Subcutaneous adipose tissue (tissue), 4 donors: ENCODE measurements around the gene TMEM200A. TPM values are rescaled to one million over a fixed set of nuclear protein-coding genes. Genes with fewer than 3 reads are reported as not detected.

Experiments used
- total RNA-seq, 4 donors: library from RNA; depleted of rRNA; stranded (reverse); fragments of >200 nt; gene quantifications; one replicate each; pipeline ENCODE4 v1.1.0, GENCODE V29; 2016
- TF ChIP-seq, protein P1 (sequence below): fragments of 450-650 bp; IDR thresholded peaks from one replicate; pipeline ENCODE4 v1.5.1; 2016; ENCODE audit warnings: low read depth, mild to moderate bottlenecking, control low read depth, antibody characterized with exemption, moderate library complexity

The TMEM200A gene
- total RNA-seq, 4 donors from 2014 or later: 1.3 to 4.8 (median 2.4) TPM

DNA sequence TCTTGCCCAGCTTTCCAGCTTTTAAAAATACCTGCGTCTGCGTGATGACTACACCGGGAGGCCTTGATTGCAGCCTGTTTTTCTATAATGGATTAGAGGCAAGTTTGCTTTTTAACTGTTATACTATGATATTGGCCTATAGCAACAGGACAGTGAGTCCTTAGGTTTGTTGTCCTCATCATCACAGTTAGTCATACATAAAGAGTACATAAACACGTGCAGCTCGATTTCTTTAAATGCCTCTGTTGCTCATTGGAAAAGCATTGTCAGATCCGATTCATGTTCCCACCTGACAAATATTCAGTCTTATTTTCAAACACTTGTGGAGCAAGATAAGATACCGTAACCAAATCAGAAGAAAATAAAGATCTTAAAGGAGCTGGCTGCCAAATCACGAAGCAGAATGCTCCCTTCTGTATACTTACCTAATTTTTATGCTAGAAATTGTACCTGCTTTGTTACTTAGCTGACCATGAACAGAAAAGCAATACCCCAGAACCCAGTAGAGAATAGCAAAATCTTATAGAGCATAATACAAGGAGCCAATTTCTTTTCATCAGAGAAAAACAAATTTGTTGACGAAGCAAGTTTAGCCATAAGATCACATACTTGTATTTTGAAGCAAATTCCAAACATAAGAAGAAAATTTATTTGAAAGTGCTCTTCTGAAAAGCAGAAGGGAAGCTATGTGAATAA is 100.4 kb downstream of the TMEM200A start:
- TF ChIP-seq, protein P1, sequence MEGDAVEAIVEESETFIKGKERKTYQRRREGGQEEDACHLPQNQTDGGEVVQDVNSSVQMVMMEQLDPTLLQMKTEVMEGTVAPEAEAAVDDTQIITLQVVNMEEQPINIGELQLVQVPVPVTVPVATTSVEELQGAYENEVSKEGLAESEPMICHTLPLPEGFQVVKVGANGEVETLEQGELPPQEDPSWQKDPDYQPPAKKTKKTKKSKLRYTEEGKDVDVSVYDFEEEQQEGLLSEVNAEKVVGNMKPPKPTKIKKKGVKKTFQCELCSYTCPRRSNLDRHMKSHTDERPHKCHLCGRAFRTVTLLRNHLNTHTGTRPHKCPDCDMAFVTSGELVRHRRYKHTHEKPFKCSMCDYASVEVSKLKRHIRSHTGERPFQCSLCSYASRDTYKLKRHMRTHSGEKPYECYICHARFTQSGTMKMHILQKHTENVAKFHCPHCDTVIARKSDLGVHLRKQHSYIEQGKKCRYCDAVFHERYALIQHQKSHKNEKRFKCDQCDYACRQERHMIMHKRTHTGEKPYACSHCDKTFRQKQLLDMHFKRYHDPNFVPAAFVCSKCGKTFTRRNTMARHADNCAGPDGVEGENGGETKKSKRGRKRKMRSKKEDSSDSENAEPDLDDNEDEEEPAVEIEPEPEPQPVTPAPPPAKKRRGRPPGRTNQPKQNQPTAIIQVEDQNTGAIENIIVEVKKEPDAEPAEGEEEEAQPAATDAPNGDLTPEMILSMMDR: no peak

DNA sequence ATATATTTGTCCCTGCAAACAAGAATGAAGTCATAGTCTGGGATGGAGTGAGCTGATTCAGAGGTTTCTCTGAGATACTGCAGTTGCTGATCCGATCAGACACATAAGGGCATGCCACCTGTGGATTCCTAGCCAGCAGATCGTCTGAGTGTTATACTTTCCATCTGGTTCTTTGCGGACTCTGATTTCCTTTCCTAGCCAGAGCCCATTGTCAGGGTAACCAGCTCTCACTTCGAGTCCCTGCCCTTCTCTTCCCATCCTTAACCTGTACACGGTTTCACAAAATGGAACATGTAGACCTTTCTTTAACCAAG is 100.9 kb downstream of the TMEM200A start:
- TF ChIP-seq, protein P1: no peak

DNA sequence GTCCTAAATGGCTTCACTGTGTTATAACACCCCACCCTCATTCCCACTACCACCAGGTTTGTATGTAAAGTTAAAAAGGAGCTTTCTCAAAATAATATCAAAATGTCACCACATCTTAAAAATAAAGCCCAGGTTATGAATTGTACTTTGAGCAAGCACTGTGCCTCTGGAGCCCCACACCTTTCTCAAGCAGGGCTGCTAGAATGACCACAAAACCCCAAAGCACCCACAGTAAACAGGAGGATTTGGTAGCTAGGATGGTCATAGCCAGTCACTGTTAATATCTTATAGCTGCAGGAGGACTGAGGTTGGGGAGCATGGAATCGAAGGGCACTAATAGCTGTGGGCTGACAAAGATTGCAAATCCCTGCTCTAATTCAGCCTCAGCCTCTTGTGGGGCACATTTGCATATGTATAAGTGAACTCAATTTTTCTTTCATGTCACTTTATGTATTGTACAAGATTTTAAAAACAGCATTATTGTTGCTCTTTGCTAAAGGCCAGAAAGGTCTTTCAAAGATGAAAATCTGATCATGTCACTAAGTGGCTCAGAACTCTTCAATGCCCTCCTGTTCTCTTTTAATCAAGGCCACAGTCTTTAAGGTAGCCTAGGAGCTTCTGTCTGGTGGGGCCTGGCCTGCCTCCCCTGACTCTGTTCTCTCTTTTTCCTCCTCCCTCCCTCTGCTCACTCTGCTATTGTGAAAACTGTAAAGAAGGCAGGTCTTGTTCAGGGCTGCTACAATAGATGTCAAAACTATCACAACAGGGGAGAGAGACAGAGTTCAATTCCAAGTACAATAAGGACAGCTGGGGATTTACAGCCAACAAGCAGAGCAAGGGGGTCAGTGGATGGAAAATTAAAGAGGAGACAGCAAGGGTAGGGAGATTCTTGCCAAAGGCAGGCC is 101.6 kb downstream of the TMEM200A start:
- TF ChIP-seq, protein P1: no peak

DNA sequence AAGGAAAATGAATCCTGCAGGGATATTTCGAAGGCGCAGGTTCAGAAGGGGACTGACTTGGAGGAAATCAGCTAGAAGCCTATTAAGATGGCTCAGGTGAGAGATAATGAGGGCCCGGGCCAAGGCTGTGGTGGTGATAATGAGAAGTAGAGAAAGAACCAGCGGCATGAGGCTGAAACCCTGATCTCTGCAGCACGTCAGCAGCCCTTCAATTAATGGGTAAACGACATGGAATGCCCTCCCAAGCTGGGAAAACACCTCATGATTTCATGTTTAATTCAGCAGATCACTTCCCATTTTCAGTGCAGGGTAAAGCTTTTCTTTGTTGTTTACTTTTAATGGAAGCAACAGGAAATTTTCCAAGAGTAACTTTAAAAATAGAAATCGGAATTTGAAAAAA is 104.9 kb downstream of the TMEM200A start:
- TF ChIP-seq, protein P1: no peak

DNA sequence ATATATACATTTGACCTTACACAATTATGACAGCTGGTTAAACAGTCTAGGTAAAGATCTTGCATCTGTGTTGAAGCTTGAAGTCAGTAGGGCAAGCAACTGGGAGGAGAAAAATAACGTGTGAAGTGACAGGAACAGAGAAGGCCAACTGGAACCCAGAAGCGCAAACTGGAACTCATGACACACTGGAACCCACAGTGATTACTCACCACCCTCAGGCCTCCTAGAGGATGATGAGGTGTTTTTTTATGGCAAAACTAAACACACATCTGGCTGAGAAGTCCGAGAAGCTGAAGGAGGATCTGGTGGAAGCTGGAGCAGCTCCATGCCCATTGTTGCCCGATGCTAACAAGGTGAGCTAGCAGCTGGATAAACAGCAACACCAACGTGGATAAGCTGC is 108.1 kb downstream of the TMEM200A start:
- TF ChIP-seq, protein P1: no peak

DNA sequence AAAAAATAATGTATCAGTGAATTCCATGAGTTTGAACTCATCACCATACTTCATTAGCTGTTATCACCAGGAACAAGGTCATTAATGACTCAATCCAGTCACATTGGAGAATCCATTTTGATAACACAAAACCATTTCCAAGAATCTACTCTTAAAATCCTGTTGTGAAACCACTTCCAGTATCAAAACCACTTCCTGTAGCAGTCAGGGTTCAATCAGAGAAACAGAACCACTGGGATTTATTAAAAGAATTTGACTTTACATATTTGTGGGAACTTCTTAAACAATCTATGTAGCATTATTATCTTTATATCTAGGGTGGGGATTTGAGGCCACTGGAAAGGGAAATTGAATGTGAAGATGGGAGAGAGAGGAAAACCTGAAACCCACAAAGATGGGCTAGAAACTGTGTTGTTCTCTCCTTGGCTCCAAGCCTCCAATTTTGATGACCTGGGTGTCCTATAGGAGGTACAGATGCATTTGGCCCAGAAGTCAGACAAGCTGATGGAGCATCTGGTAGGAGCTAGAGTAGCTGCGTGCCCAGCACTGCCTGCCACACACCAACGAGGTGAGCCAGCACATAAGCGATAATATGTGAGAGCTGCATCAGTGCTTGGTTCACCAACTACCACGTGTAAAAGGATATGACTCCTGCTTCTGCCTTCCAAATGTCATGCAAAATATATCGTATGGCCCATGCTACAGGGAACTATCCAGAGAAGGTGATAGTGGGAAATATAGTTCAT is 117.0 kb downstream of the TMEM200A start:
- TF ChIP-seq, protein P1: no peak

DNA sequence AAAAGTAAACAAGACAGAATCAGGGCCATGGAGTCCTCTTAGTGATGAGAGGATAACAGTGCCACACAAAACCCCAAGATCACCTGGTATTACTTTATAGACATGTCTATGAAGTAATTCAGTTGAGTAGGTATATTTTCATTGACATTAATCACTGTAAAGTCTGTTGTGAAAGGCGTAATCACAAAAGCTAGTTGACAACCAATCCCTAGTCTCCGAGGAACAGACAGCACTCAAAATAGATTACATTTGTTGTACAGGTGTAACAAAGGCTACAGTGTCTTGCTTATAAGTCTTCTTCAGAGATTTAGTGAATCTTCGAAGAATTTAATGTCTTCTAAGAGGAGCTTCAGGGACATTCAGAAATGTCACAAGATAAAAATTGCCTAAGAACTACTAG is 120.1 kb downstream of the TMEM200A start:
- TF ChIP-seq, protein P1: no peak
